Stimulated activated naive CD8-positive, alpha-beta T cell treated with anti-CD3 and anti-CD28 coated beads, Interleukin-15, Interleukin-2, amounts not matched to agents 100 ng/mL and 50 ng/mL, for 24 hours (primary cell): Measurements from ENCODE around the gene CXXC5.
A peak's percentile ranks its signal among the peaks of the same experiment; 100 is the strongest.

Source experiments
- H3K27ac Mint-ChIP-seq: one replicate; pipeline ENCODE4 v1.8.0; 2021; ENCODE audit warnings: mild to moderate bottlenecking, mixed read lengths
- H3K27me3 Mint-ChIP-seq: one replicate; pipeline ENCODE4 v1.8.0; 2021; ENCODE audit warnings: mixed read lengths
- H3K36me3 Mint-ChIP-seq: one replicate; pipeline ENCODE4 v1.8.0; 2021; ENCODE audit warnings: low read depth, mixed read lengths
- H3K4me1 Mint-ChIP-seq: one replicate; pipeline ENCODE4 v1.8.0; 2021; ENCODE audit warnings: low read depth, mixed read lengths
- H3K4me3 Mint-ChIP-seq: one replicate; pipeline ENCODE4 v1.8.0; 2021; ENCODE audit warnings: mild to moderate bottlenecking, mixed read lengths
- H3K9me3 Mint-ChIP-seq: one replicate; pipeline ENCODE4 v1.8.0; 2021; ENCODE audit warnings: mixed read lengths

Gene CXXC5

DNA sequence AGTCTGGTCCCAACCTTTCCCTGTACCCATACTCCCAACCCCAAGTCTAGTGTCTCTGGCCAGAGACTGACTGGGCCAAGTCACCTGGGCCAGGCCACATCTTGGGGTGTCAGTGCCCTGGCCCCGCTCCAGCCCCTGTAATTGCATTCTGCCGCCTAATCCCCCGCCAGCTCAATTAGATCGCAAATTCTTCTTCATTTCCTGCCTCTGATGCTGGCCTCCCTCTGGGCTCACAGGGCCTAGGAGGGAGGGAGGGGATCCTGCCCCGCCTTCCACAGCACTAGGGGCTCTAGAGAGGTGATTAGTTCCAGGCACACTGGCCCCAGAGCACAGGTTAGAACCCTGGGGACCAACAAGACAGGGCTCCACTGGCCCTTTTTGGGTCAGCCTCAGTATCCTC, 5.5 kb downstream of the CXXC5 start:
- Mint-ChIP-seq H3K9me3 (no peaks in the 10 kb centered on the region), H3K4me1 (peaks cover 76% of the 10 kb centered on the region), H3K27me3 (peaks cover 16% of the 10 kb centered on the region), H3K4me3 (no peak overlapping the region), H3K36me3 (no peaks in the 10 kb centered on the region), H3K27ac (no peak overlapping the region)

DNA sequence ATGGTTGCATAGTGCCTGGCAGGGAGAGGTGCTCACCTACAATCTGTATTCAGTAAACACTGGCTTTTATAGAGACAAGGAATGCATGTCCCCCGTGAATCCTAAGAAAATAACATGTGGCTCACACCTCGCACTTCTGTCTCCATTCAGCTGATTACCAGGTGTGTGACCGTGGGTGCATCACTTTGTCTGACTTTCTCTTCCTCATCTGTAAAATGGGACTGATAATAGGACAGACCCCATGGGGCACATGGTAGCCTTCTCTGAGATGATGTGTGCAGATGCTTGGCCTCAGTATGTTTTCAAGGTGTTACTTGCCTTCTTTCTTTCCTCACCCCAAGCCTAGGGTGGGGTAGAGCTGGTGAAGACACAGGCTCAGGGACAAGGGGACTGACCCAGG, 6.3 kb downstream of the CXXC5 start:
- Mint-ChIP-seq H3K9me3 (no peaks in the 10 kb centered on the region), H3K27ac (no peak overlapping the region), H3K4me3 (no peak overlapping the region), H3K4me1 (peaks cover 80% of the 10 kb centered on the region), H3K36me3 (no peaks in the 10 kb centered on the region), H3K27me3 (peaks cover 14% of the 10 kb centered on the region)

DNA sequence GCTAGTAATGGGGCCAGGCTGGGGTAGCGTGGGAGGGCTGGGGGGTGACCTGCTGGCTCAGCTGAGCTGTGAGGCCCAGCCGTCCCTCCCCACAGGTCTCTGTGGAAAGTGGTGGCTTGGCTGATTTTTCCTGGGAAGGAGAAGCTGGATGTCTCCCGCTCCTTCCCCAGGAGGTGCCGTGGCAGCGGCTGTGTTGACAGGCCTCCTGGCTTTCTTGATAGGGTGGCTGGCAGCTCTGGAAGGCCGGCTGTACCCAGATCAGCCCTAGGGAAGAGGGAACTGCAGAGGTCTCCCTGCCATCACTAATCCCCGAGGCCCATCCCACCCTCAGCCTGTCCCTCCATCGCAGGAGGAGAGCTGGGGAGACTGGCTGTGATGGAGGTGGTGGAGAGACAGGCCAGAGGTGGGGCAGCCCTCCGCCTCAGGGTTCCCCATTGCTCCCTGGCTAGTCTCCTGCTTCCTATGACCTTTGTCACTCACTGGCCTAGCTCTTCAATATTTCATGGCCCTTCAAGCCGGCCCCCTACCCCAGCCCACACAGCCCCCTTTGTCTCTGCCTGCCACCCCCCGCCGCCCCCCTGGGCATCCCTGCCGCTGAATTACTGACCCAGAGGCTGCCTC, 6.8 kb downstream of the CXXC5 start:
- Mint-ChIP-seq H3K36me3 (no peaks in the 10 kb centered on the region), H3K4me3 (no peak overlapping the region), H3K27ac (no peak overlapping the region), H3K9me3 (no peaks in the 10 kb centered on the region), H3K27me3 (peaks cover 9% of the 10 kb centered on the region), H3K4me1 (peaks cover 75% of the 10 kb centered on the region)

DNA sequence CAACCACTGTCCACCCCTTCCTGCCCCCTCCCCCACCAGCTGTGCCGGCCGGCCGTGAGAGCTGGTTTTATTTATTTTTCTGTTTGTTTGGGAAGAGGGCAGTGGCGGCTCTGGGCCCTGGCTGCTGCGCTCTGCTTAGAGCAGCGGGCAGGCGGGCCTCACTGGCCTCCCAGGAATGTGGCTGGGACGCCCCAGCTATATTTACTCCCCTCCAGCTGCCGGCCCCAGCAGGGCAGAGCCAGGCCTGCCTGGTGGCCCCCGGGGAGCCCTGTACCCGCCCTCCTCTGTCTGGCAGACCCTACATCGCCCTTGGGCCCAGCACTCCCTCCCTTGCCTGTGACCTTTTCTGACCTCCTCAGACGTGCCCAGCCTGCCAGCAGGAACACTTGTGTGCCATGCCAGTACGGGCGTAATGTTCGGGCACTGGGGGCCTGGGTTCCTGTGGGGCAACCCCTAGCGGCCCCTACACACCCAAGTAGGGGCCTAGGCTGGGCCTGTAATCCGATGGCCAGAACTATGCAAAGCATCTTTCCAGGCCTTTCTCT, 7.7 kb downstream of the CXXC5 start:
- Mint-ChIP-seq H3K27me3 (peaks cover 9% of the 10 kb centered on the region), H3K36me3 (no peaks in the 10 kb centered on the region), H3K4me1 (peaks cover 68% of the 10 kb centered on the region), H3K4me3 (no peak overlapping the region), H3K27ac (no peak overlapping the region), H3K9me3 (no peaks in the 10 kb centered on the region)

DNA sequence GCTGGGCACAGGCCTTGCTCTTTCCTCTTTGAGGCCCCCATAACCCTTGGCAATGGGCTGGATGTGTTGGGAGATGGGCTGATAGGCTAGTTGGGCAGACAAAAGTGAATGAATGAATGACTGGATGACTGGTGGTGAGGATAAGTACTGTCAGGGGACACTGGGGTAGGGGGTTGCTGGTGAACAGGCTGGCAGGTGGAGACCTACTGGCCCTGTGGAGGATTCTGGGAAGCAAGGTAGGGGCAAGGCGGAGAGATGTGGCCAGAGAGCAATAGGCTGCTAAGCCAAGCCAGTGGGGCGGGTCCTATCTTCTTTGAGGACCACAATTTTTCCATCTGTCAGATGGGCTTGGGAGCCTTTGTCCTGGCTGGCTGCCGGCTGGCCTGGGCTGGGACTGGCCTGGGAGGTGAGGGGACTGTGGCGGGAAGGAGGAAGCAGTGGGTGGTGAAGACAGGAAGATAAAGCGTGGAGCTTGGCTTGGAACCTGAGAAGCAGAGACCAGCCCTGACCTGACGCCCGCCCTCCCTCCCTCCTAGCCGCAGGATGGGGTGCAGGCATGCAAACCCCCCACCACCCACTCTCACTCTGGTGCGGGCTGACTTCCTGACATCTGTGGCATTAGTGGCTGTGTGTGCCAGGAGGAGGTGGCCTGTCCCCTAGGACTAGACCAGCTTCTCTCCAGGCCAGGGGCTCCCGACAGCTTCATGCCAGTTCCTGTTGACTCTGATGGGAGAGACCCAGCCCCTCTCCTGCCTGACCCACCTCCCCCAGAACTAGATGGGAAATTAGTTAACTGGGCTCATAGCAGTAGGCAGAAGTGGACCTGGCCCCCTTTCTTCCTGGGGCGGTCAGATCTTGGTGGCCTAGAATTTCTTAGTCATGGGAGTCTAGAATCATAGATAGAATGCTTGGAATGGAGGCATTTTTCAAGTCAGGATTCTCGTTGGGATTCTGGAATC, 9.5 kb downstream of the CXXC5 start:
- H3K27ac Mint-ChIP-seq, result peak overlapping the region; percentile 40
- no peaks in the 10 kb centered on the region for H3K36me3 Mint-ChIP-seq
- H3K9me3 Mint-ChIP-seq, result no peaks in the 10 kb centered on the region
- peaks cover under 1% of the 10 kb centered on the region for H3K27me3 Mint-ChIP-seq
- H3K4me1 Mint-ChIP-seq, result peaks cover 56% of the 10 kb centered on the region
- no peak overlapping the region for H3K4me3 Mint-ChIP-seq

DNA sequence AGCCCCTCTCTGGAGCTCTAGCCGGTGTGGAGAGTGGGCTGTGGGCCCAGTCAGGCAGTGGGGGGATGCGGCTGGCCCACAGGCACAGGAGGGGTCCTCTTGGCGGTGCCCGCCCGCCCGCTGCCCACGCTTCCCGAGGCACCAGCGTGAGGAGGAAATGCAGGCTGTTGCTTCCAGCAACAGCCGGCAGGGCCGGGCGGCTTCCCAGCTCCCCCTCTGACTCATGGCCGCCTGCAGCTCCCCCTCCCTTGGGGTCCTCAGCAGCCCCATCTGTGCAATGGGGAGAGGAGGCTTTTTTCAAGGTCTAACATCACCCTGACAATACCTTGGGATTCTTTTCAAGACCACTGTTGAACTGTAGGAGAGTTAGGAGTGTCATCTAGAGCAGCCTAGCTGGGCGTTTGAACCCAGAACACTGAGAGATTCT, 10.4 kb downstream of the CXXC5 start:
- Mint-ChIP-seq H3K27me3 (no peaks in the 10 kb centered on the region), H3K36me3 (no peaks in the 10 kb centered on the region), H3K9me3 (no peaks in the 10 kb centered on the region), H3K4me3 (no peak overlapping the region), H3K27ac (peak overlapping the region; percentile 75), H3K4me1 (peaks cover 58% of the 10 kb centered on the region)

DNA sequence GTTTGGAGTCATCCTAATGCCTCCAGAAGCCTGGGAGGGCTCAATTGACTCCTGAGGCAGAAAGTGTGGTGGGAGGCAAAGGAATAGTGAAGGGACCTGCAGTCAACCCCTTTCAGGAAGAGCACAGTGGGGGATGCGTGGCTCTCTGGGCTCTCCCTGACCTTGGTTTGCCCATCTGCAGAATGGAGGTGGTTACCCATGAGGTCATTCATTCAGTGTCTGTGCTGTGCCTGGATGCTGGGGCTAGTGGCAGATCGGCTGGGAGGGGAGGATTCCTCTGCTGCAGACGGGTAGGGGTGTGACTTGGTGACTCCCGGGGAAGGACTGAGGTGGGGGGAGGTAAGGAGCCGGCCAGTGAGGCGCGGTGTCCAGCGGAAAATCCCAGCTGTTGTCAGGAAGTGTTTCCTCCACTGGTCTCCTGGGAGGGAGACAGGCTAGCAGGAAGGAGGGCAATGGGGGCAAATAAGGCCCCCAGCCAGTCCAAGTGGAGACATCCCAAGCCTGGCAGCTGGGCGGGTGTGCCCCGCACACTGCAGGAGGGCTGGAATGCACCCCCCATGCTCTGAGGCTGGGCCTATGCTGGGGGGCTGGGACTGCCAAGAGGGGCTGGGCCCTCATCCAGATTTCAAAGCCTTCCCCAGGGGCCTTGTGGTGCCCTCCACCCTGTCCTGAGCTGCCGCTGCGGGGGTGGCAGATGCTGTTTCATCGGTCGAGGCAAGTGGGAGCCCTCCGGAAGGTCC, 10.9 kb downstream of the CXXC5 start:
- Mint-ChIP-seq H3K4me1 (peaks cover 56% of the 10 kb centered on the region), H3K27ac (peak overlapping the region; percentile 75), H3K36me3 (no peaks in the 10 kb centered on the region), H3K27me3 (no peaks in the 10 kb centered on the region), H3K9me3 (no peaks in the 10 kb centered on the region), H3K4me3 (peak overlapping the region; percentile 66)

DNA sequence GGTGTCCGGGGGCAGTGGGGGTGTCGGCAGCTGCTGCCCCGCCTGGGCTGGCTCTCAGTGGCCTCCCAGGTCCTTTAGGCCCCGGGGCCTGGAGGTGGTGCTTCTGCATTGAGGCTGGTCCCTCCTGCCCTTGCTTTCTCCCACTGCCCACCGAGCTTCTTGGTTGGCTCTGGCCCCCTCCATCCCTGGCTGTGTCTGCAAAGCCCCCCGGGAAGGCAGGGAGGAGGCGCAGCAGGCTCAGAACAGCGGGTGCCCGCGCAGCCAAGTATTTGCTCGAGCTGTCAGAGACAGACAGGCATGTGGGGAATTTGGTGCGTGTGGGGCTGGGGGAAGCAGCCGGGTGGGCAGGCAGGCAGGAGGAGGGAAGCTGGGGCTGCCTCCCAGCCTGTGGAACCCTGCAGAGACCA, 11.5 kb downstream of the CXXC5 start:
- H3K4me3 Mint-ChIP-seq, result no peak overlapping the region
- H3K4me1 Mint-ChIP-seq, result peaks cover 56% of the 10 kb centered on the region
- no peaks in the 10 kb centered on the region for H3K27me3 Mint-ChIP-seq
- no peak overlapping the region for H3K27ac Mint-ChIP-seq
- H3K9me3 Mint-ChIP-seq, result no peaks in the 10 kb centered on the region
- no peaks in the 10 kb centered on the region for H3K36me3 Mint-ChIP-seq

DNA sequence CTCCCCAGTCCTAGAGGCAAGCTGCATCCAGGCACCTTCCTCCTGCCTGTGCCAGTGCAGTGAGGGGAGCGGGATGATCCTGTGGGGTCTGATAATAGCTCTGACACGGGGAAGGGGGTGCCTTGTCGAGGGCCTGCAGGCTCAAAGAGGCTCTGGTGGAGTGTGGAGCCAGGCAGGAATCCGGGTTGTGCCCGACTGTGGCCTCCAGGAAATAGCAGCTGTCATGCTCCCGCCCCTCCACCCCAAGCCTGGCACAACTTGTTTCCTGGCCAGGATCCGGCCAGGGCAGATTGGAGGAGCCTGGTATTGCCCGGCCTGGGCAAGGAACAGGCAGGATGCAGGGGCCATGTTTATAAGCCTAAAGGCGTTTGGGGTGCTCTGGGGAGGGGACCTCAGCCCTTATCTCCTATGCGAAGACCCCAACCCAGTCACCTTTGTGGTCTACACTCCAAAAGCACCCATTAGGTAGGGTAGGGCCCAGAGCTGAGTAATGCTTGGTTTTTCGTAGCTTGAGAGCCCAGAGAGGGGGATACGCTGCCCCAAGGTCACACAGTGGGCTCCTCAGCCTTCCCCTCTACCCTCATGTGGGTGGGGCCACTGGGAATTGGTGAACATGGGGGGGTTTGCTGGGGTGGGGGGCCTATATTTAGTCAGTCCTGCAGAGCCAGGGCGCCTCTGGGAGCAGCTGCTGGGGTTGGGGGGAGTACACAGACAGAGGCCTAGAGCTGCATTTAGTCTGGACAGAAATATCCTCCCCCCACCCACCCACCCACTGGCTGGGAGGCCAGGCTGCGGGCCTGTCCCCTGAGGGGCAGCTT, 12.2 kb downstream of the CXXC5 start:
- Mint-ChIP-seq H3K4me1 (peaks cover 56% of the 10 kb centered on the region), H3K36me3 (no peaks in the 10 kb centered on the region), H3K27ac (peak overlapping the region; percentile 11), H3K27me3 (no peaks in the 10 kb centered on the region), H3K9me3 (no peaks in the 10 kb centered on the region), H3K4me3 (no peak overlapping the region)

DNA sequence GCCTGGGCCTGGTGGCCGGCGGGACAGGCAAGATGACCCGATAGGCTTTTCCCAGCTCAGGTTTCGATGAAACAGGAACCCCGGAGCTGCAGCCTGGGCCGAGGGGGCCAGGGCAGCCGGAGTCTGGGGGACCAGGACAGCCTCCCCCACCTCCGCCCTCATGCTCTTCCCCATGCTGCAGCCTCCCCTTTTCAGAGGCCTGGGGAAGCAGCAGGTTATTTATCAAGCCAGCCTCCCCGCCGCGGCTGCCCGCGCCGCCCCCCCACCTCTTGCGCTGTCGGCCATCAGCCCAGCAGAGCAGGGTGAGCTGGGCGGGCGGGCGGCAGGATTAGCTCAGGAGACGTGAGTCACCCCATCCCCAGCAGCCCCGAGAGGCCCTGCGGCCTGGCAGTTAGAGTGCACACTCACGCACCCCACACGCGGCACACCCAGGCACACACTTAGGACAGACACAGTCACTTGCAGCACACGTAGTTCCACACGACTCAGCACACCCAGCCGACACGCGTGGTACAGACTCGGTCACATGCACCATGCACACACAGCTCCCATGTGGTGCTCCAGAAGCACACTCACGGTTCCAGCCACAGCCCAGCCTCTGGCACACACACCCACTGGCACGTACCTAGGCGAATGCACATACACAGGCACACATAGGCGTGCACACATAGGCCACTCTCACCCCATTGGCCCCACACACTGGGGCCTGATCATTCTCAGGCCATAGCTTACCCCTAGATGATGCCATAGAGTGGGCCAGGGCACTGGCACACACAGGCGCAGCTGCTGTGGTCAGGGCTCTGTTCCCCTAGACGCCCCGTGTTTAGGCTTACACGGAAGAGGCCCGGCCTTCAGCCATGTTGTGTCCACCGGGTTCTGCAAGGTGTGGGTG, 13.0 kb downstream of the CXXC5 start:
- Mint-ChIP-seq H3K27me3 (no peaks in the 10 kb centered on the region), H3K4me1 (peaks cover 53% of the 10 kb centered on the region), H3K4me3 (no peak overlapping the region), H3K36me3 (no peaks in the 10 kb centered on the region), H3K27ac (peak overlapping the region; percentile 77), H3K9me3 (no peaks in the 10 kb centered on the region)

DNA sequence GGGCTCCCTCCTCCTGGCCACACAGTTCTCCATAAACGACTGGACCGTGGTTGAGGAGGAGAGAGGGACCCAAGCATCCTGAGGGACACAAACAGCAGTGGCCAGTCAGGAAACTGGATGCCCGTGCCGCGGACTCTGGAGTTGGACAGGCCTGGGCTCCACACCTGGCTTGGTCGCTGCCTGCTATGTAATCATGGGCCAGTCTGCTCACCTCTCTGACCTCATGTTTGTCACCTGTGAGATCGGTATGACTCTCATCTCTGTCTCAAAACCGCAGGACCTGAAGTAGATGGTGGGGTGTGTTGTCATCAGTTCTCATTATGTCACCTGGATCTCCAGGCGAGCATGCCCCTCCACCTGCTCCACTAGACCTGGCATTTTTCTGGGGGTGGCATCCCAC, 14.5 kb downstream of the CXXC5 start:
- Mint-ChIP-seq H3K27ac (no peak overlapping the region), H3K27me3 (no peaks in the 10 kb centered on the region), H3K4me3 (no peak overlapping the region), H3K9me3 (no peaks in the 10 kb centered on the region), H3K4me1 (peaks cover 58% of the 10 kb centered on the region), H3K36me3 (no peaks in the 10 kb centered on the region)

DNA sequence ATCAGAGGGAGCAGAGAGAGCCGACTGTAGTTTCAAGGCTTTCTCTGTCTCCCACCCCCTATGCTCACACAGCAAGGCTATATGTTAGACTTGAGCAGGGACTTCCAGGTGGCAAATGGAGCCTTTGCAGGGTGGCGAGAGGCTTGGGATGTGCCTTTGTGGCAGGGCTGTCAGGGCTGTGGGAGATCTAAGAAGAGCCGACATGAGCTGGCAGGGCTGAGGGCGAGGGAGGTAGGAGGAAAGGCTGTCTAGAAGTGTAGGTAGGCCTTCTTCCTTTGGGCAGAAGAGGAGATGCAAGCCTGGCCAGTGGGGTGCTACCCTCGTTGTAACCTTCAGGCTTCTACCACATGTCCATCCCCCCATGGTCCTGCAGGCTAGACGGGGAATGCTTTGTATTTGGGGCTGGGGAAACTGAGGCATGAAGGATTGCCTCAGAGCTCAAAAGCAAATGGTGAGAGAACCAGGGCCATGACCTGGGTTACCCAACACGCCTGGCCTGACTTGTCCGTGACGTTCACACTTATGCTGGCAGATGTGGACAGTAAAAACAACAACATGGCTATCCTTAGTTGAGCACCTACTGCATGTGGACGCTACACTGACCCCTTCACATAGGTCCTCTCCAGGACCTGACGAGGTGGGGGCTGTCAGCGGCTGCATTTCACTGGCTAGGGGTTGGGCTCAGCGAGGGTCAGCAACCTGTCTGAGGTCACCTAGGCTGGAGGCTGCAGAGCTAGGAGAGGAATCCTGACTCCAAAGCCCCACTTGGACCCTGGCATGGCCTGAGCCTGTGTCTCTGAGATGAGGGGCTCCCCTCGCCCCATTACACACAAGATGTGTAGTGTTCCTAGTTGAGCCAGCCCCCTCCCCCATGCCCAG, 15.3 kb downstream of the CXXC5 start:
- peak overlapping the region; percentile 65 for H3K27ac Mint-ChIP-seq
- no peaks in the 10 kb centered on the region for H3K27me3 Mint-ChIP-seq
- peaks cover 56% of the 10 kb centered on the region for H3K4me1 Mint-ChIP-seq
- H3K4me3 Mint-ChIP-seq, result no peak overlapping the region
- H3K9me3 Mint-ChIP-seq, result no peaks in the 10 kb centered on the region
- H3K36me3 Mint-ChIP-seq, result no peaks in the 10 kb centered on the region
